ENCODE measurements around the gene ADGRG3. TPM values are rescaled to one million over a fixed set of nuclear protein-coding genes. Genes with fewer than 3 reads are reported as not detected.

The ADGRG3 gene
- total and polyA plus RNA-seq, 10 of the 15 experiments (the other 5 are each of a cell fraction or from before 2014, with no cell fraction given) = 0.10 to 0.11 (median 0.10) TPM; not detected in 7

GRCh38 chr16:57637424-57637823, 30.7 kb upstream of the ADGRG3 start:
- 17% methylated on average over 8 of the region's 8 CpGs for WGBS (ENCODE audit: insufficient coverage, insufficient replicate concordance, low lambda C conversion rate, missing lambda C conversion rate)
- in situ Hi-C loops (cut with MboI) = no loop called here
- RAD21 ChIA-PET (ENCODE audit: unreplicated experiment) = interaction anchor here (1.4 to 1.9 kb wide), 2 partner anchors 28 to 36 kb away, joined by 3 to 6 read pairs; no protein-coding TSS in a partner anchor
- no peak for FAIRE-seq
- Histone ChIP-seq H3K36me3 (ENCODE audit: control insufficient read depth in 2 of 2, insufficient read depth in 2 of 2, low read length in 1 of 2) (no peaks in the 10 kb centered on the region), H3K79me2 (ENCODE audit: control insufficient read depth, insufficient read depth, low read length) (no peaks in the 10 kb centered on the region), H3K9ac (ENCODE audit: control insufficient read depth, insufficient read depth, low read length) (no peak overlapping the region), H3K27me3 (replicated peaks in 1 of 2; ENCODE audit: control insufficient read depth in 2 of 2, insufficient read depth in 2 of 2, low read length in 1 of 2) (peaks cover 0 to 6% of the 10 kb centered on the region in 2 experiments; a peak in 3 of 4 replicates), H3K9me3 (replicated peaks; ENCODE audit: control insufficient read depth, insufficient read depth, low read length) (no peaks in the 10 kb centered on the region), H3K4me2 (ENCODE audit: control insufficient read depth, insufficient read depth) (no peak overlapping the region), H3K4me3 (no peak overlapping the region), H2AFZ (ENCODE audit: control insufficient read depth, low read depth, low read length) (no peak overlapping the region), H4K20me1 (ENCODE audit: control insufficient read depth, insufficient read depth) (no peaks in the 10 kb centered on the region), H3K27ac (ENCODE audit: control insufficient read depth, insufficient read depth) (no peak overlapping the region), H3K4me1 (ENCODE audit: control insufficient read depth, insufficient read depth, low read length) (no peaks in the 10 kb centered on the region)
- intact Hi-C loops (cut with micrococcal nuclease; ENCODE audit: unreplicated experiment) = no loop called here
- POLR2A ChIA-PET = no interaction called here
- CTCF ChIA-PET = interaction anchor here (0.6 to 3.7 kb wide), 5 partner anchors 10 to 61 kb away, joined by 4 to 19 read pairs (median 8); no protein-coding TSS in a partner anchor
- ATAC-seq = no peak
- TF ChIP-seq ZBED1 (IDR thresholded peaks at IDR 0.05; ENCODE audit: borderline replicate concordance) (no peak), MTA3 (IDR thresholded peaks at IDR 0.05; ENCODE audit: borderline replicate concordance, low read length) (no peak), FOXK2 (IDR thresholded peaks at IDR 0.05) (no peak), SIX5 (IDR thresholded peaks at IDR 0.05; ENCODE audit: low read depth, low read length, severe bottlenecking) (no peak), SUZ12 (IDR thresholded peaks at IDR 0.05; ENCODE audit: unreplicated experiment) (no peak), KAT2A (conservative IDR thresholded peaks at IDR 0.05; ENCODE audit: control insufficient read depth, low read depth, low read length) (no peak), BCLAF1 (IDR thresholded peaks at IDR 0.05) (no peak), ZNF622 (IDR thresholded peaks at IDR 0.05) (no peak)
- TF ChIP-seq, protein P1, sequence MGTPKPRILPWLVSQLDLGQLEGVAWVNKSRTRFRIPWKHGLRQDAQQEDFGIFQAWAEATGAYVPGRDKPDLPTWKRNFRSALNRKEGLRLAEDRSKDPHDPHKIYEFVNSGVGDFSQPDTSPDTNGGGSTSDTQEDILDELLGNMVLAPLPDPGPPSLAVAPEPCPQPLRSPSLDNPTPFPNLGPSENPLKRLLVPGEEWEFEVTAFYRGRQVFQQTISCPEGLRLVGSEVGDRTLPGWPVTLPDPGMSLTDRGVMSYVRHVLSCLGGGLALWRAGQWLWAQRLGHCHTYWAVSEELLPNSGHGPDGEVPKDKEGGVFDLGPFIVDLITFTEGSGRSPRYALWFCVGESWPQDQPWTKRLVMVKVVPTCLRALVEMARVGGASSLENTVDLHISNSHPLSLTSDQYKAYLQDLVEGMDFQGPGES (IDR thresholded peaks at IDR 0.05) = no peak
- TF ChIP-seq, protein P2, sequence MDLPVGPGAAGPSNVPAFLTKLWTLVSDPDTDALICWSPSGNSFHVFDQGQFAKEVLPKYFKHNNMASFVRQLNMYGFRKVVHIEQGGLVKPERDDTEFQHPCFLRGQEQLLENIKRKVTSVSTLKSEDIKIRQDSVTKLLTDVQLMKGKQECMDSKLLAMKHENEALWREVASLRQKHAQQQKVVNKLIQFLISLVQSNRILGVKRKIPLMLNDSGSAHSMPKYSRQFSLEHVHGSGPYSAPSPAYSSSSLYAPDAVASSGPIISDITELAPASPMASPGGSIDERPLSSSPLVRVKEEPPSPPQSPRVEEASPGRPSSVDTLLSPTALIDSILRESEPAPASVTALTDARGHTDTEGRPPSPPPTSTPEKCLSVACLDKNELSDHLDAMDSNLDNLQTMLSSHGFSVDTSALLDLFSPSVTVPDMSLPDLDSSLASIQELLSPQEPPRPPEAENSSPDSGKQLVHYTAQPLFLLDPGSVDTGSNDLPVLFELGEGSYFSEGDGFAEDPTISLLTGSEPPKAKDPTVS (IDR thresholded peaks at IDR 0.05; ENCODE audit: low read depth, low read length) = no peak
- TF ChIP-seq, protein P3, sequence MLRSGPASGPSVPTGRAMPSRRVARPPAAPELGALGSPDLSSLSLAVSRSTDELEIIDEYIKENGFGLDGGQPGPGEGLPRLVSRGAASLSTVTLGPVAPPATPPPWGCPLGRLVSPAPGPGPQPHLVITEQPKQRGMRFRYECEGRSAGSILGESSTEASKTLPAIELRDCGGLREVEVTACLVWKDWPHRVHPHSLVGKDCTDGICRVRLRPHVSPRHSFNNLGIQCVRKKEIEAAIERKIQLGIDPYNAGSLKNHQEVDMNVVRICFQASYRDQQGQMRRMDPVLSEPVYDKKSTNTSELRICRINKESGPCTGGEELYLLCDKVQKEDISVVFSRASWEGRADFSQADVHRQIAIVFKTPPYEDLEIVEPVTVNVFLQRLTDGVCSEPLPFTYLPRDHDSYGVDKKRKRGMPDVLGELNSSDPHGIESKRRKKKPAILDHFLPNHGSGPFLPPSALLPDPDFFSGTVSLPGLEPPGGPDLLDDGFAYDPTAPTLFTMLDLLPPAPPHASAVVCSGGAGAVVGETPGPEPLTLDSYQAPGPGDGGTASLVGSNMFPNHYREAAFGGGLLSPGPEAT (IDR thresholded peaks at IDR 0.05; ENCODE audit: low read depth) = no peak
- TF ChIP-seq, protein P4, sequence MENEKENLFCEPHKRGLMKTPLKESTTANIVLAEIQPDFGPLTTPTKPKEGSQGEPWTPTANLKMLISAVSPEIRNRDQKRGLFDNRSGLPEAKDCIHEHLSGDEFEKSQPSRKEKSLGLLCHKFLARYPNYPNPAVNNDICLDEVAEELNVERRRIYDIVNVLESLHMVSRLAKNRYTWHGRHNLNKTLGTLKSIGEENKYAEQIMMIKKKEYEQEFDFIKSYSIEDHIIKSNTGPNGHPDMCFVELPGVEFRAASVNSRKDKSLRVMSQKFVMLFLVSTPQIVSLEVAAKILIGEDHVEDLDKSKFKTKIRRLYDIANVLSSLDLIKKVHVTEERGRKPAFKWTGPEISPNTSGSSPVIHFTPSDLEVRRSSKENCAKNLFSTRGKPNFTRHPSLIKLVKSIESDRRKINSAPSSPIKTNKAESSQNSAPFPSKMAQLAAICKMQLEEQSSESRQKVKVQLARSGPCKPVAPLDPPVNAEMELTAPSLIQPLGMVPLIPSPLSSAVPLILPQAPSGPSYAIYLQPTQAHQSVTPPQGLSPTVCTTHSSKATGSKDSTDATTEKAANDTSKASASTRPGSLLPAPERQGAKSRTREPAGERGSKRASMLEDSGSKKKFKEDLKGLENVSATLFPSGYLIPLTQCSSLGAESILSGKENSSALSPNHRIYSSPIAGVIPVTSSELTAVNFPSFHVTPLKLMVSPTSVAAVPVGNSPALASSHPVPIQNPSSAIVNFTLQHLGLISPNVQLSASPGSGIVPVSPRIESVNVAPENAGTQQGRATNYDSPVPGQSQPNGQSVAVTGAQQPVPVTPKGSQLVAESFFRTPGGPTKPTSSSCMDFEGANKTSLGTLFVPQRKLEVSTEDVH (IDR thresholded peaks at IDR 0.05; ENCODE audit: low read depth, partially characterized antibody) = no peak
- no peak for DNase-seq (ENCODE audit: low read depth, low spot score)
- no TSS peak for BruUV-seq (replicated peaks)
- SMC1A ChIA-PET (ENCODE audit: uncharacterized antibody, unreplicated experiment) = interaction anchor here (1.1 to 2.3 kb wide), 4 partner anchors 10 to 36 kb away, joined by 3 to 10 read pairs (median 4); no protein-coding TSS in a partner anchor
